K562 (cell line): ENCODE data around the gene ADGRG1. TPM values are rescaled to one million over a fixed set of nuclear protein-coding genes. Genes with fewer than 3 reads are reported as not detected.

Experiments
- ATAC-seq: fragments of 200-7000 bp; cut with Tn5 transposase; 3 replicates; pipeline ENCODE4 v1.9.1; 2020; ENCODE audit warnings: moderate library complexity
- BruUV-seq: library from RNA; stranded (reverse); fragments of 400-500 nt; replicated peaks from 2 replicates; lab custom pipeline; 2021; lab: Mats Ljungman, UMichigan
- CTCF ChIA-PET: fragments of 300-600 bp; formaldehyde crosslinking; extraction: SDS; loops from one replicate; lab custom pipeline; 2021; ENCODE audit warnings: low intra/inter-chr PET ratio; lab: Yijun Ruan, JAX
- POLR2A ChIA-PET: fragments of 300-600, 350-650 bp; sonication (Branson Sonifier 250); formaldehyde crosslinking; extraction: SDS; loops from one replicate; lab custom pipeline; 2021; ENCODE audit warnings: antibody characterized with exemption, inconsistent platforms; lab: Yijun Ruan, JAX
- DNase-seq, 4 experiments: peaks; one replicate each; pipeline versions ENCODE4 v3.0.0 to v3.0.0-alpha.2; 2011 to 2018; ENCODE audit warnings: low spot score in 3 of 4, mixed read lengths in 3 of 4; ENCODE audit errors: extremely low read depth in 1 of 4
- FAIRE-seq: peaks from 2 replicates; lab custom pipeline; 2011; peaks lifted over from hg19 to GRCh38; lab: Jason Lieb, UNC
- H2AFZ ChIP-seq: 2 replicates; pipeline ENCODE4 v1.6.0; 2011; ENCODE audit warnings: low read depth, low read length, control low read depth, inconsistent platforms
- H3K27ac ChIP-seq: fragments of 200-600 bp; 3 replicates; pipeline ENCODE4 v1.8.0; 2011; ENCODE audit warnings: low read depth, mild to moderate bottlenecking, control low read depth, inconsistent platforms, low read length, moderate library complexity, mixed read lengths; ENCODE audit errors: extremely low read depth
- H3K27me3 ChIP-seq, 2 experiments: fragments of 300-600 bp in 1 of 2; 2 replicates in 1 of 2; 3 replicates in 1 of 2; pipeline versions ENCODE4 v1.6.0 to v1.8.0; 2011; ENCODE audit warnings: inconsistent platforms in 2 of 2, low read length in 2 of 2, mild to moderate bottlenecking in 1 of 2, mixed read lengths in 1 of 2, moderate library complexity in 1 of 2; ENCODE audit not compliant: control insufficient read depth in 2 of 2, insufficient read depth in 2 of 2
- H3K36me3 ChIP-seq: fragments of 300-600 bp; 3 replicates; pipeline ENCODE4 v1.8.0; 2011; ENCODE audit warnings: mild to moderate bottlenecking, low read length, inconsistent platforms; ENCODE audit not compliant: control insufficient read depth, insufficient read depth
- H3K4me1 ChIP-seq, 2 experiments: fragments of 200-600 bp in 1 of 2; replicated peaks in 1 of 2; 2 replicates in 1 of 2; 3 replicates in 1 of 2; pipeline versions ENCODE4 v1.5.1 to v1.8.0; 2011; ENCODE audit warnings: inconsistent platforms in 2 of 2, low read length in 2 of 2, mild to moderate bottlenecking in 1 of 2, mixed read lengths in 1 of 2, moderate library complexity in 1 of 2; ENCODE audit not compliant: control insufficient read depth in 2 of 2, insufficient read depth in 2 of 2
- H3K4me2 ChIP-seq: 2 replicates; pipeline ENCODE4 v1.6.1; 2011; ENCODE audit warnings: low read length, control low read depth, inconsistent platforms, mixed read lengths; ENCODE audit not compliant: insufficient read depth
- H3K4me3 ChIP-seq: fragments of 200-600 bp; sonication (generic), shearing (Covaris generic); 2 replicates; pipeline ENCODE4 v1.5.1; 2016; ENCODE audit warnings: control low read depth, inconsistent platforms
- H3K79me2 ChIP-seq: fragments of 200-600 bp; 3 replicates; pipeline ENCODE4 v1.8.0; 2011; ENCODE audit warnings: low read length, inconsistent platforms; ENCODE audit not compliant: control insufficient read depth, insufficient read depth
- H3K9ac ChIP-seq, 2 experiments: 2 replicates each; pipeline versions ENCODE4 v1.6.0 to v1.6.1; 2011; ENCODE audit warnings: low read depth in 2 of 2, low read length in 2 of 2, control low read depth in 1 of 2, inconsistent platforms in 1 of 2, mild to moderate bottlenecking in 1 of 2, mixed read lengths in 1 of 2; ENCODE audit not compliant: insufficient read depth in 1 of 2
- H3K9me1 ChIP-seq: one replicate; pipeline ENCODE4 v1.6.0; 2011; ENCODE audit warnings: inconsistent platforms, mild to moderate bottlenecking, low read length, moderate library complexity; ENCODE audit not compliant: control insufficient read depth, insufficient read depth
- H3K9me3 ChIP-seq: replicated peaks from 2 replicates; pipeline ENCODE4 v1.5.1; 2011; ENCODE audit warnings: low read depth, low read length, inconsistent platforms; ENCODE audit not compliant: control insufficient read depth, insufficient read depth
- H4K20me1 ChIP-seq: replicated peaks from 2 replicates; pipeline ENCODE4 v1.6.1; 2011; ENCODE audit warnings: low read length, inconsistent platforms, mixed read lengths; ENCODE audit not compliant: control insufficient read depth, insufficient read depth
- BDP1 ChIP-seq: IDR thresholded peaks from 3 replicates; pipeline ENCODE4 v1.6.1; 2011; ENCODE audit not compliant: insufficient read length, insufficient read depth
- CBFB ChIP-seq: sonication (generic); formaldehyde crosslinking; IDR thresholded peaks from 2 replicates; pipeline ENCODE4 v1.4.0; 2020; ENCODE audit warnings: mild to moderate bottlenecking, missing genetic modification reagents
- CCNT2 ChIP-seq: IDR thresholded peaks from 2 replicates; pipeline ENCODE4 v1.6.1; 2011; ENCODE audit warnings: borderline replicate concordance, low read depth, mild to moderate bottlenecking, moderate library complexity, mixed read lengths, low read length; ENCODE audit not compliant: insufficient read length; ENCODE audit errors: extremely low read depth
- CXXC5 ChIP-seq: fragments of 250-450 bp; sonication (Bioruptor Pico); IDR thresholded peaks from 2 replicates; pipeline ENCODE4 v1.8.0; 2022; ENCODE audit warnings: inconsistent platforms, mild to moderate bottlenecking, moderate library complexity
- MTA3 ChIP-seq: fragments of 450-650 bp; formaldehyde crosslinking; IDR thresholded peaks from 2 replicates; pipeline ENCODE4 v1.6.1; 2017; ENCODE audit warnings: mild to moderate bottlenecking, borderline replicate concordance
- NFIX ChIP-seq: fragments of 250-450 bp; sonication (Bioruptor Pico); IDR thresholded peaks from 2 replicates; pipeline ENCODE4 v1.4.0; 2020; ENCODE audit warnings: low read depth, mild to moderate bottlenecking, moderate library complexity
- POLR2A ChIP-seq: fragments of 450-650 bp; conservative IDR thresholded peaks from 2 replicates; pipeline ENCODE4 v1.6.1; 2016
- RCOR1 ChIP-seq, 2 experiments: IDR thresholded peaks; 2 replicates each; pipeline ENCODE4 v1.6.1; 2012; ENCODE audit warnings: low read depth in 2 of 2, low read length in 2 of 2, borderline replicate concordance in 1 of 2, improper control_type of control experiment in 1 of 2
- SUPT5H ChIP-seq: fragments of 450-650 bp; IDR thresholded peaks from 2 replicates; pipeline ENCODE4 v1.6.1; 2016
- XRCC3 ChIP-seq: fragments of 450-650 bp; IDR thresholded peaks from 2 replicates; pipeline ENCODE4 v1.6.1; 2017; ENCODE audit warnings: mild to moderate bottlenecking, moderate library complexity
- ZC3H4 ChIP-seq: sonication (generic); formaldehyde crosslinking; IDR thresholded peaks from 2 replicates; pipeline ENCODE4 v1.9.0; 2021; ENCODE audit warnings: missing genetic modification reagents, borderline replicate concordance
- ZFP1 ChIP-seq: fragments of 450-650 bp; formaldehyde crosslinking; IDR thresholded peaks from 2 replicates; pipeline ENCODE4 v1.4.0; 2020; ENCODE audit warnings: mild to moderate bottlenecking, mixed read lengths
- WGBS: fragments of 100-300 bp; shearing (Covaris generic); methylation state at CpG from one replicate; pipeline ENCODE4 v1.1.6; 2016; ENCODE audit warnings: low coverage, mixed read lengths; ENCODE audit not compliant: insufficient coverage; ENCODE audit errors: missing lambda C conversion rate; 5-methylcytosine and 5-hydroxymethylcytosine counted together
- in situ Hi-C: fragments of 300-500 bp; cut with MboI; formaldehyde crosslinking; loops from 4 replicates; pipeline ENCODE4 v1.15.0; 2018; ENCODE audit warnings: inconsistent platforms, mixed read lengths
- intact Hi-C: fragments of 100-400 bp; cut with micrococcal nuclease; formaldehyde crosslinking; loops from 2 replicates; pipeline ENCODE4 v1.14.2; 2022
- polyA plus RNA-seq, 8 experiments: library from polyadenylated mRNA; depleted of rRNA in 4 of 8; stranded (reverse) in 5 of 8; unstranded in 3 of 8; fragments of >200 nt; fragmentation: Nextera tagmentation in 2 of 8; fragmentation: Illumina TruSeq in 1 of 8; extraction: Ambion mirVana in 2 of 8; extraction: Trizol in 1 of 8; gene quantifications; 2 replicates each; pipeline versions ENCODE4 v1.2.1 to v1.2.3, GENCODE V29; 2011 to 2014; ENCODE audit warnings: inconsistent platforms in 1 of 8, missing spikeins in 1 of 8
- total RNA-seq, 7 experiments: library from RNA; depleted of rRNA in 6 of 7; stranded (reverse); fragments of >200 nt in 6 of 7; fragmentation: Illumina TruSeq in 2 of 7; extraction: Trizol in 2 of 7; gene quantifications; 2 replicates each; pipeline versions ENCODE4 v1.2.1 to v1.2.3, GENCODE V29; 2011 to 2021; ENCODE audit warnings: low replicate concordance in 1 of 7
- TF ChIP-seq, protein P1 (sequence below), 2 experiments: fragments of 450-650 bp; conservative IDR thresholded peaks; 2 replicates each; pipeline ENCODE4 v1.6.1; 2017; ENCODE audit warnings: mild to moderate bottlenecking in 2 of 2, moderate library complexity in 2 of 2
- TF ChIP-seq, protein P2 (sequence below): fragments of 250-450 bp; sonication (Bioruptor Pico); IDR thresholded peaks from 2 replicates; pipeline ENCODE4 v1.8.0; 2022; ENCODE audit warnings: moderate library complexity, mild to moderate bottlenecking, inconsistent platforms

Gene ADGRG1
- total and polyA plus RNA-seq, 9 of the 15 experiments (the other 6 are each of a cell fraction or from before 2014, with no cell fraction given), result 0.04 to 0.31 (median 0.16) TPM; not detected in 6

DNA sequence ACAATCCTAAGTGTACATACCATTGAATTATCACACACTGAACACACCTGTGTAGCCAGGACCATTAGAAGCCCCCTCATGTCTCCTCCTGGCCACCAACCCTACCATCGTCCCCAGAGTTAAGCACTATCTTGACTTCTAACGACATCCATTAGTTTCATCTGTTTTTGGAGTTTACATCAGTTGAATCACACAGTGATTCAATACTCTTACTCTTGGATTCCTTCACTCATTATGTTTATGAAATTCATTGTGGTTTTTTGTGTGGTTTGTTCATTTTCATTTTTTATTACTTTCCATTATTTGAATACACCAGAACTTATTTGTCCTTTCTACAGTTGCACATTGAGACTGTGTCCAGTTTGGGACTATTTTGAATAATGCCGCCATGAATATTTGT, 79.7 kb downstream of the ADGRG1 start:
- Histone ChIP-seq H2AFZ (no peak overlapping the region), H3K27ac (no peak overlapping the region), H3K36me3 (no peaks in the 10 kb centered on the region), H4K20me1 (no peaks in the 10 kb centered on the region), H3K4me1 (peaks cover 6 to 16% of the 10 kb centered on the region in 2 experiments; a peak in 4 of 5 replicates), H3K4me2 (no peak overlapping the region), H3K9me1 (no peaks in the 10 kb centered on the region), H3K9me3 (no peaks in the 10 kb centered on the region), H3K4me3 (no peak overlapping the region)
- no peak for ATAC-seq
- no TSS peak for BruUV-seq
- no peak for FAIRE-seq
- ChIA-PET POLR2A (no interaction called here), CTCF (no interaction called here)
- in situ Hi-C loops, result no loop called here
- no peak for DNase-seq
- WGBS, result 27% methylated on average over 3 of the region's 3 CpGs
- TF ChIP-seq CXXC5 (CRISPR knock-in tag), result no peak
- TF ChIP-seq BDP1, result no peak
- TF ChIP-seq CCNT2, result no peak
- no peak for TF ChIP-seq CBFB
- no peak for TF ChIP-seq MTA3
- TF ChIP-seq, protein P1, sequence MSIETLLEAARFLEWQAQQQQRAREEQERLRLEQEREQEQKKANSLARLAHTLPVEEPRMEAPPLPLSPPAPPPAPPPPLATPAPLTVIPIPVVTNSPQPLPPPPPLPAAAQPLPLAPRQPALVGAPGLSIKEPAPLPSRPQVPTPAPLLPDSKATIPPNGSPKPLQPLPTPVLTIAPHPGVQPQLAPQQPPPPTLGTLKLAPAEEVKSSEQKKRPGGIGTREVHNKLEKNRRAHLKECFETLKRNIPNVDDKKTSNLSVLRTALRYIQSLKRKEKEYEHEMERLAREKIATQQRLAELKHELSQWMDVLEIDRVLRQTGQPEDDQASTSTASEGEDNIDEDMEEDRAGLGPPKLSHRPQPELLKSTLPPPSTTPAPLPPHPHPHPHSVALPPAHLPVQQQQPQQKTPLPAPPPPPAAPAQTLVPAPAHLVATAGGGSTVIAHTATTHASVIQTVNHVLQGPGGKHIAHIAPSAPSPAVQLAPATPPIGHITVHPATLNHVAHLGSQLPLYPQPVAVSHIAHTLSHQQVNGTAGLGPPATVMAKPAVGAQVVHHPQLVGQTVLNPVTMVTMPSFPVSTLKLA (conservative IDR thresholded peaks at IDR 0.05), result no peak
- no peak for TF ChIP-seq ZFP1
- TF ChIP-seq POLR2A, result no peak
- TF ChIP-seq, protein P2, sequence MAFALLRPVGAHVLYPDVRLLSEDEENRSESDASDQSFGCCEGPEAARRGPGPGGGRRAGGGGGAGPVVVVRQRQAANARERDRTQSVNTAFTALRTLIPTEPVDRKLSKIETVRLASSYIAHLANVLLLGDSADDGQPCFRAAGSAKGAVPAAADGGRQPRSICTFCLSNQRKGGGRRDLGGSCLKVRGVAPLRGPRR (CRISPR knock-in tag), result no peak
- no peak for TF ChIP-seq SUPT5H
- no peak for TF ChIP-seq NFIX
- TF ChIP-seq XRCC3, result no peak
- no peak for TF ChIP-seq RCOR1 (IDR thresholded peaks at IDR 0.05; ENCODE audit: borderline replicate concordance in 1 of 2, low read depth in 2 of 2, low read length in 2 of 2)
- TF ChIP-seq ZC3H4 (CRISPR knock-in tag), result no peak
- TF ChIP-seq, all 486 proteins: peak for 0
- intact Hi-C loops, result no loop called here
- H3K9ac ChIP-seq, result no peak overlapping the region
- H3K27me3 ChIP-seq, result peaks cover 3 to 15% of the 10 kb centered on the region in 2 experiments; a peak in 3 of 5 replicates
- H3K79me2 ChIP-seq, result no peaks in the 10 kb centered on the region
